Liver (tissue), 9 donors: ENCODE data around the gene S100A11. TPM values are rescaled to one million over a fixed set of nuclear protein-coding genes. Genes with fewer than 3 reads are reported as not detected.

ENCODE experiments used
- DNase-seq: peaks from one replicate; pipeline ENCODE4 v3.0.0-alpha.2; 2017; ENCODE audit warnings: low spot score
- H3K27ac ChIP-seq, 2 donors: one replicate each; pipeline ENCODE4 v1.7.0; 2013; ENCODE audit warnings: inconsistent platforms in 2 of 2, low read length in 2 of 2, control low read depth in 1 of 2, low read depth in 1 of 2, mild to moderate bottlenecking in 1 of 2
- H3K27me3 ChIP-seq, 4 donors: one replicate each; pipeline versions ENCODE4 v1.6.1 to v1.7.0; 2013; ENCODE audit warnings: low read length in 3 of 4, inconsistent platforms in 1 of 4, mild to moderate bottlenecking in 1 of 4, moderate library complexity in 1 of 4; ENCODE audit not compliant: control insufficient read depth in 4 of 4, insufficient read depth in 4 of 4
- H3K36me3 ChIP-seq, 4 donors: one replicate each; pipeline versions ENCODE4 v1.6.1 to v1.7.0; 2013; ENCODE audit warnings: low read length in 3 of 4, mild to moderate bottlenecking in 3 of 4, low read depth in 1 of 4, moderate library complexity in 1 of 4; ENCODE audit not compliant: control insufficient read depth in 4 of 4, insufficient read depth in 3 of 4
- H3K4me1 ChIP-seq, 4 donors: one replicate each; pipeline versions ENCODE4 v1.6.1 to v1.7.0; 2013; ENCODE audit warnings: low read length in 3 of 4, mild to moderate bottlenecking in 3 of 4, moderate library complexity in 1 of 4; ENCODE audit not compliant: control insufficient read depth in 4 of 4, insufficient read depth in 4 of 4
- H3K4me3 ChIP-seq, 3 donors: one replicate each; pipeline versions ENCODE4 v1.6.1 to v1.7.0; 2013; ENCODE audit warnings: low read length in 3 of 3, control low read depth in 1 of 3, low read depth in 1 of 3, mild to moderate bottlenecking in 1 of 3
- H3K9ac ChIP-seq, 2 donors: one replicate each; pipeline ENCODE4 v1.7.0; 2013; ENCODE audit warnings: low read length in 2 of 2, mild to moderate bottlenecking in 2 of 2, moderate library complexity in 2 of 2, control low read depth in 1 of 2, low read depth in 1 of 2
- H3K9me3 ChIP-seq, 4 donors: one replicate each; pipeline versions ENCODE4 v1.6.1 to v1.7.0; 2013; ENCODE audit warnings: low read length in 3 of 4; ENCODE audit not compliant: control insufficient read depth in 4 of 4
- ATF3 ChIP-seq: IDR thresholded peaks from 2 replicates; pipeline ENCODE4 v1.6.1; 2016; ENCODE audit warnings: antibody characterized with exemption
- EGR1 ChIP-seq, 2 donors: IDR thresholded peaks; 2 replicates each; pipeline ENCODE4 v1.6.1; 2016 to 2018; ENCODE audit warnings: antibody characterized with exemption in 2 of 2, low read depth in 2 of 2
- FOXA1 ChIP-seq: IDR thresholded peaks from 2 replicates; pipeline ENCODE4 v1.6.1; 2016; ENCODE audit warnings: antibody characterized with exemption
- FOXA2 ChIP-seq: IDR thresholded peaks from 2 replicates; pipeline ENCODE4 v1.6.1; 2016; ENCODE audit warnings: antibody characterized with exemption
- HNF4A ChIP-seq, 2 donors: conservative IDR thresholded peaks; 2 replicates each; pipeline ENCODE4 v1.6.1; 2016; ENCODE audit warnings: antibody characterized with exemption in 2 of 2, mild to moderate bottlenecking in 2 of 2
- HNF4G ChIP-seq: IDR thresholded peaks from 2 replicates; pipeline ENCODE4 v1.6.1; 2016; ENCODE audit warnings: antibody characterized with exemption
- JUND ChIP-seq, 2 donors: IDR thresholded peaks; 2 replicates each; pipeline ENCODE4 v1.6.1; 2016; ENCODE audit warnings: antibody characterized with exemption in 2 of 2
- MAX ChIP-seq: IDR thresholded peaks from 2 replicates; pipeline ENCODE4 v1.6.1; 2016; ENCODE audit warnings: antibody characterized with exemption
- NR2F2 ChIP-seq: IDR thresholded peaks from 2 replicates; pipeline ENCODE4 v1.6.1; 2016; ENCODE audit warnings: antibody characterized with exemption
- RAD21 ChIP-seq, 2 donors: IDR thresholded peaks; 2 replicates each; pipeline ENCODE4 v1.6.1; 2016; ENCODE audit warnings: antibody characterized with exemption in 2 of 2, mild to moderate bottlenecking in 2 of 2
- REST ChIP-seq: IDR thresholded peaks from 2 replicates; pipeline ENCODE4 v1.6.1; 2016; ENCODE audit warnings: antibody characterized with exemption, mild to moderate bottlenecking
- RXRA ChIP-seq, 2 donors: IDR thresholded peaks; 2 replicates each; pipeline ENCODE4 v1.6.1; 2017 to 2018; ENCODE audit warnings: antibody characterized with exemption in 2 of 2, mild to moderate bottlenecking in 1 of 2
- SP1 ChIP-seq: IDR thresholded peaks from 2 replicates; pipeline ENCODE4 v1.6.1; 2018; ENCODE audit warnings: antibody characterized with exemption, mild to moderate bottlenecking
- TAF1 ChIP-seq: conservative IDR thresholded peaks from 2 replicates; pipeline ENCODE4 v1.6.1; 2016; ENCODE audit warnings: antibody characterized with exemption, mild to moderate bottlenecking
- YY1 ChIP-seq: IDR thresholded peaks from 2 replicates; pipeline ENCODE4 v1.6.1; 2016; ENCODE audit warnings: antibody characterized with exemption, mild to moderate bottlenecking
- ZBTB33 ChIP-seq: IDR thresholded peaks from 2 replicates; pipeline ENCODE4 v1.6.1; 2016; ENCODE audit warnings: antibody characterized with exemption
- WGBS: extraction: QIAGEN DNeasy Blood & Tissue Kit; methylation state at CpG from one replicate; pipeline ENCODE4 v1.1.7; 2013; 5-methylcytosine and 5-hydroxymethylcytosine counted together
- polyA plus RNA-seq, 2 donors: library from polyadenylated mRNA; stranded (reverse) in 1 of 2; unstranded in 1 of 2; fragments of 200-250 nt in 1 of 2; fragments of >200 nt in 1 of 2; fragmentation: Nextera tagmentation in 1 of 2; extraction: Ambion mirVana in 1 of 2; gene quantifications; one replicate each; pipeline versions ENCODE4 v1.2.1 to v1.2.3, GENCODE V29; 2013 to 2015
- total RNA-seq, 2 donors: library from RNA; depleted of rRNA; stranded (reverse); fragments of >200 nt; gene quantifications; one replicate each; pipeline ENCODE4 v1.2.3, GENCODE V29; 2014
- donor health status: healthy.
- donor health status: healthy.
- donor health status: healthy.
- donor health status: healthy.
- donor health status: healthy.

The S100A11 gene
- total and polyA plus RNA-seq, 4 donors, result 9.9 to 76.1 (median 31.0) TPM

- peaks cover 0 to 1% (median under 1%) of the 10 kb centered on the region in 4 donors for H3K36me3 ChIP-seq
- H3K4me3 ChIP-seq, result no peak overlapping the region
- peaks cover 3 to 43% (median 36%) of the 10 kb centered on the region in 4 donors for H3K4me1 ChIP-seq
- no peak for DNase-seq
- H3K9ac ChIP-seq, result peak overlapping the region in 1 of 2 donors; percentile 48
- 11% methylated on average over 5 of the region's 5 CpGs for whole genome bisulfite sequencing
- peak overlapping the region; percentile 25 to 28 for H3K27ac ChIP-seq
- H3K9me3 ChIP-seq, result no peaks in the 10 kb centered on the region
- TF ChIP-seq MAX (no peak), HNF4A (conservative IDR thresholded peaks at IDR 0.05) (peak; percentile 7 to 16), ATF3 (no peak), YY1 (no peak), RAD21 (IDR thresholded peaks at IDR 0.05) (peak in 1 of 2 donors; percentile 26), FOXA1 (no peak), JUND (IDR thresholded peaks at IDR 0.05) (no peak)
- no peaks in the 10 kb centered on the region for H3K27me3 ChIP-seq
Measured at GRCh38 chr1:151990856-151991198, 46.0 kb downstream of the S100A11 start.

GRCh38 chr1:151990058-151990855 is 46.5 kb downstream of the S100A11 start:
- H3K4me1 ChIP-seq, result peaks cover 3 to 43% (median 36%) of the 10 kb centered on the region in 4 donors
- no peak overlapping the region for H3K4me3 ChIP-seq
- no peaks in the 10 kb centered on the region for H3K9me3 ChIP-seq
- WGBS, result 70% methylated on average over 5 of the region's 5 CpGs
- H3K27me3 ChIP-seq, result no peaks in the 10 kb centered on the region
- TF ChIP-seq REST (no peak), ZBTB33 (no peak), TAF1 (no peak), FOXA2 (no peak), ATF3 (no peak), SP1 (no peak), NR2F2 (no peak), EGR1 (IDR thresholded peaks at IDR 0.05; ENCODE audit: low read depth in 2 of 2) (no peak), HNF4G (no peak), MAX (no peak), RXRA (IDR thresholded peaks at IDR 0.05) (no peak)
- DNase-seq, result no peak
- no peak overlapping the region for H3K9ac ChIP-seq
- peaks cover 0 to 6% (median 4%) of the 10 kb centered on the region in 4 donors for H3K36me3 ChIP-seq
- H3K27ac ChIP-seq, result peak overlapping the region; percentile 25 to 28
